ENCODE results near the gene LTO1.

The LTO1 gene

DNA sequence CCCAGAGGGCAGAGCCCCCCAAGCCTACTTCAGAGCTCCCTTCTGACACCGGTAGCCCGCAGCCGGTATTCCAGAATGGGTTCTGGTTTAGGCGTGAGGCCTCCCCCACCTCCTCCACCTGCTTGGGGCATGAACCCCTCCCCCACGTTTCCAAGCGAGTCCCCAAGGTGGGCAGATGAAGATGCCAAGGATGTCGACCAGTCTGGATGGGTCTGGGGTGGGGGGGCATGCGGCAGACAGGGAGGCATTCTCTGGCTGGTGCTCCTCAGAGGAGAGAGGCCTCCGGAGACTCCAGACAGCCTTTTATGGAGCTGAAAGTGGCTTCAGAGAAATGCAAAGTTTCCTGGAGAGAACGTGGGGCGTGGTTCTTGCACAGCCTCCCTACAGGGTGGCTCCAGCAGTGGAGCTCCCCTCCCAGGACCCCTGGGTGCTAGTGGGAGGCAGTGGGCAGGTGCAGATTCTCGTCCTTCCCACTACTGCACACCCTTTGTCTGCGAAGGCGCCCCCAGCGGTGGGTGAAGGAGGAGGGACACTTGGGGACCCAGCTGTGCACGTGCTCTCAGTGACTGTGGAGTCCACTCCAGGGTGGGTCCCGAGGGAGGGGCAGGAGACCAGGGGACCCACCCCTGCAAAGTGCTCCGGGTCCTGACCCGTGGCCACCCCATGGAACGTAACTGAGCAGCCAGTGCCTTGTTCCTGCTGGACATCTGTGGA lies 30.0 kb downstream of the LTO1 start:
- DNase-seq (ENCODE audit: low spot score), result no peak

DNA sequence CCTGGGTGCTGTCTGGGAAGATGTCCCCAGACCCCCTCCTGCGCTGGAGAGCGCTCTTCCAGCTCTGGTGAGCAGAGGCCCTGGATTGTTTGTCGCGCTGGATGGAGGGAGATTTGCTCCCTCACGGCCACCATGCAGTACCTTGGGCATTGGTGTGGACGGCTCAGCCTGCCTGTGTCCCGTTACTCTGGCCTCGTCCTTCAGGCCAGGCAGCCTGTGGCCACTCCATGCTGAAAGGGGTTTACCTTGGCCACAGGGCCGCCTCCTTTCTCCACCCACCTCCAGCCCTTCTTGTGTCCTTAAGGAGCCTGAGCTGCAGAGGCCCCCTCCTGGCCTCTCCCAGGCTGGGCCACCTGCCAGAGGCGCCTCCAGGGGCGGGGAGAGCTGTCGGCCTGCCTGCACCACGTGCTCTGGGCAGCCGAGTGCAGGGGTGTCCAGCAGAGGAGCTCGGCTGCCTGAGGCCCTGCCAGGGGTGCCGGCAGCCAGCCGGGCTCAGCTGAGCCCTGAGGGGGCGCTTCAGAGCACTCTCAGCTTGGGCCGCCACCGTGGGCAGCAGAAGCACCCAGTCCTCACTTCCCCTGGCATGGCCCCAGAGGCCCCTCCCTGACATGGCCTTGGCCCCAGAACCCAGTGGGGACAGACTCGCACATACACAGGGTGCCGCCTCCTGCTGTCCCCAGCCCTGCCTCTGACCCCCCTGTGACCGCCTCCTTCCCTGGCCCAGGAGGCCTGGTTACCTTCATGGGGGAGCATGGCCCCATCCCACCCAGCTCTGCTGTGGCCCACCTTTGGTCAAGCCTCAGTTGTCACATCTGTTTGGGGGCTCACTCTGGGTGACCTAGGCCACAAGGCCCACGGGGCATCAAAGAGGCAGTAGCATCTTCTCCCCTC lies 30.8 kb downstream of the LTO1 start:
- peak; percentile 80 for DNase-seq (ENCODE audit: low spot score)

DNA sequence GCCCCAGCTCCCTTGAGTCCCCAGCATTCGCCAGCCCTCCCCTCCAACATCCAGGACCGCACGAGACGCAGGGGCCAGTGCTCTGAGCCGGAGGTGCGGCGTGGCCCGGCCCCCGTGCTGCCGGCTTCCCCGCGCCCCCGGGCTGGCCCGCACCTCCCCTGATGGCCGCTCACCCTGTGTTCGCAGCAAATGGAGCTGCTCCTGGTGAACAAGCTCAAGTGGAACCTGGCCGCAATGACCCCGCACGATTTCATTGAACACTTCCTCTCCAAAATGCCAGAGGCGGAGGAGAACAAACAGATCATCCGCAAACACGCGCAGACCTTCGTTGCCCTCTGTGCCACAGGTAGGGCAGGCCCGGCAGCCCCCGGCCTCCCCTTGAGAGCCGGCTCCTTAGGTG lies 31.5 kb downstream of the LTO1 start:
- no peak for DNase-seq (ENCODE audit: low spot score)

DNA sequence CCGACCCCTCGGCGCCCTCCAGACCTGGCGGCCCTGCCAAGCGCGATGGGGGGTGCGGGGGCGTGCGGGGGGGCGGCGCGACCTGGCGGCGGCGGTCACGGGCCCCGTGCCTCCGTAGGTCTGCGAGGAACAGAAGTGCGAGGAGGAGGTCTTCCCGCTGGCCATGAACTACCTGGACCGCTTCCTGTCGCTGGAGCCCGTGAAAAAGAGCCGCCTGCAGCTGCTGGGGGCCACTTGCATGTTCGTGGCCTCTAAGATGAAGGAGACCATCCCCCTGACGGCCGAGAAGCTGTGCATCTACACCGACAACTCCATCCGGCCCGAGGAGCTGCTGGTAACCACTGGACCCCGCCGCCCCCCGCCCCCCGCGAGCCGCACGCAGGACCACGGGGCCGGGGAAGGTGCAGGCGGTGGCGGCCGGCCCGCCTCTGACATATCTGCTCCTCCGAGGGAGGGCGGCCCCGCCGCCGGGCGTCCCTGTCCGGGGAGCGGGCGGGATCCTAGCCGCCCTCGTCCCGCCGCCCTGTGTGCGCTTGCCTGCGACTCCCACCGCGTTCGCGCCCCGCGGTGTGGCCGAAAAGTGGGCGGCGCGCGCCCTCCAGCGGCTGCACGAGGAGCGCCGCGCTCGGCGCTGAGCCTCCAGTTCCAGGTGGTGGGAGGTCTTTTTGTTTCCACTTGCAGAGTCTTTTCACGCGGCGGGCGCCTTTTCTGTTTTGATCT lies 32.1 kb downstream of the LTO1 start:
- peak; percentile 76 for DNase-seq (ENCODE audit: low spot score)

DNA sequence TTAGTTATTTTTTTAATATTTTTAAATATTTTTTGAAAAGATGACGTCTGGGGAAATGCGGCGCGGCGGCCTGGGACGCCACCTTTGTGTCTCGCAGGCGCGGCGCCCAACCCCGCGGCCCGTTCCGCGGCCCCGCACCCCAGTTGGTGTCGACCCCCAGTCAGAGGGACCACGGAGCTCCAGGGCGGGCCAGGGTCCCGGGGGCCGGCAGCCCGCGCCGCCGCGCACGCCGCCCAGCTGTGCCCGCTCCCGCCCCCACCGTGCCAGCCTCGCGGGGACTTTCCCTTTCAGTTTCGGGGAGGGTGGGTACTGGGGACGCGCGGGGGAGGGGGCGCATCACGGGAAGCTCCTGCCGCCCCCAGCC lies 32.6 kb downstream of the LTO1 start:
- no peak for DNase-seq (ENCODE audit: low spot score)

DNA sequence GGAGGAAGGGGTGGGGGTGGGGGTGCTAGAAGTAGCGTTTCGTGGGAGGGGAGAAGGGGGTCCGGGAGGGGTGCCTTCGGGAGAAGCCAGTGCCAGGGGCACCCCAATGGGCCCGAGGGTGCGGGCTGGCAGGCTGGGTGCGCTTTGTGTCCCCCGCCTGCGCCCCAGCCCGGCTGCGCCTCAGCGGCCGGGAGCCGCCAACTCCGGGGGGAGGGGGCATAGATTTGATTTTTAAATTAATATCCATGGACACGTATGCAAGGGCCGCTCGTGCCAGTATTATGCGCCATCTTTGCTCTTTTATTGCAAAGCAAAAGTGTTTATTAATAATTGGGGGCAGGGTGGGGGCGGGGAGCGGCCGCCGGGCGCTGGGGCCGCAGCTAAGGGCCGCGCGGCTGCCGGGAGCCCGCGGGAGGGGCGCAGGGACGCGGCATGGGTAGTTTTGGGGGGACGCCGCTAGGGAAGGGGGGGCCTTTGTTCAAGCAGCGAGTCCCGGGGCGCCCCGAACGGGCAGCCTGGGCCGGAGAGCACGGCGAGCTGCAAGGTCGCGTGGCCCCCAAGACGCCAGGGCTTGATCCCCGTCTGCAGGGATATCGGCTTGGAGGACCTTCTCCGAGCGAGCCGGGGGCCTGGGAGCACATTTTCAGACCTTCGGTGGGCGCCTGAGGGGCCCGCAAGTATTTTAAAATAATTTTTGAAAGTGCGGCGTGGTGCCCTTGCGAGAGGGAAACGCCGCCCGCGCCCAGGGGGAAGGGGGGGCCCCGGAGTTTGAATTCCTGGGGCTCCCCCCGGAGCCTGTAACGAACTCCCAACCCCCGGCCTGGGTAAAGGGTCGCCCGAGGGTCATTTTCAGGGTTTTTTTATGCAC lies 33.2 kb downstream of the LTO1 start:
- no peak for DNase-seq (ENCODE audit: low spot score)

DNA sequence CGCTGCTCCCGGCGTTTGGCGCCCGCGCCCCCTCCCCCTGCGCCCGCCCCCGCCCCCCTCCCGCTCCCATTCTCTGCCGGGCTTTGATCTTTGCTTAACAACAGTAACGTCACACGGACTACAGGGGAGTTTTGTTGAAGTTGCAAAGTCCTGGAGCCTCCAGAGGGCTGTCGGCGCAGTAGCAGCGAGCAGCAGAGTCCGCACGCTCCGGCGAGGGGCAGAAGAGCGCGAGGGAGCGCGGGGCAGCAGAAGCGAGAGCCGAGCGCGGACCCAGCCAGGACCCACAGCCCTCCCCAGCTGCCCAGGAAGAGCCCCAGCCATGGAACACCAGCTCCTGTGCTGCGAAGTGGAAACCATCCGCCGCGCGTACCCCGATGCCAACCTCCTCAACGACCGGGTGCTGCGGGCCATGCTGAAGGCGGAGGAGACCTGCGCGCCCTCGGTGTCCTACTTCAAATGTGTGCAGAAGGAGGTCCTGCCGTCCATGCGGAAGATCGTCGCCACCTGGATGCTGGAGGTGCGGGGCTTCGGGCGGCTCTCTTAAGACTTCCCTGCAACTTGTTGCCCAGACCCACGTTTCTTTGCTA lies 34.1 kb downstream of the LTO1 start, which contains the start of gene CCND1:
CCND1 (plus strand) TSS at position 162 of the 587 bp plus-strand sequence; CDS start at position 320, 158 bp downstream.
- DNase-seq (ENCODE audit: low spot score), result peak; percentile 86

DNA sequence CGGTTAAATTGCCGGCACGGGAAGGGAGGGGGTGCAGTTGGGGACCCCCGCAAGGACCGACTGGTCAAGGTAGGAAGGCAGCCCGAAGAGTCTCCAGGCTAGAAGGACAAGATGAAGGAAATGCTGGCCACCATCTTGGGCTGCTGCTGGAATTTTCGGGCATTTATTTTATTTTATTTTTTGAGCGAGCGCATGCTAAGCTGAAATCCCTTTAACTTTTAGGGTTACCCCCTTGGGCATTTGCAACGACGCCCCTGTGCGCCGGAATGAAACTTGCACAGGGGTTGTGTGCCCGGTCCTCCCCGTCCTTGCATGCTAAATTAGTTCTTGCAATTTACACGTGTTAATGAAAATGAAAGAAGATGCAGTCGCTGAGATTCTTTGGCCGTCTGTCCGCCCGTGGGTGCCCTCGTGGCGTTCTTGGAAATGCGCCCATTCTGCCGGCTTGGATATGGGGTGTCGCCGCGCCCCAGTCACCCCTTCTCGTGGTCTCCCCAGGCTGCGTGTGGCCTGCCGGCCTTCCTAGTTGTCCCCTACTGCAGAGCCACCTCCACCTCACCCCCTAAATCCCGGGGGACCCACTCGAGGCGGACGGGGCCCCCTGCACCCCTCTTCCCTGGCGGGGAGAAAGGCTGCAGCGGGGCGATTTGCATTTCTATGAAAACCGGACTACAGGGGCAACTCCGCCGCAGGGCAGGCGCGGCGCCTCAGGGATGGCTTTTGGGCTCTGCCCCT lies 34.7 kb downstream of the LTO1 start:
- no peak for DNase-seq (ENCODE audit: low spot score)

DNA sequence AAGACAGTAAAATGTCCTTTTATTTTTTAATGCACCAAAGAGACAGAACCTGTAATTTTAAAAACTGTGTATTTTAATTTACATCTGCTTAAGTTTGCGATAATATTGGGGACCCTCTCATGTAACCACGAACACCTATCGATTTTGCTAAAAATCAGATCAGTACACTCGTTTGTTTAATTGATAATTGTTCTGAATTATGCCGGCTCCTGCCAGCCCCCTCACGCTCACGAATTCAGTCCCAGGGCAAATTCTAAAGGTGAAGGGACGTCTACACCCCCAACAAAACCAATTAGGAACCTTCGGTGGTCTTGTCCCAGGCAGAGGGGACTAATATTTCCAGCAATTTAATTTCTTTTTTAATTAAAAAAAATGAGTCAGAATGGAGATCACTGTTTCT lies 35.3 kb downstream of the LTO1 start:
- no peak for DNase-seq (ENCODE audit: low spot score)

DNA sequence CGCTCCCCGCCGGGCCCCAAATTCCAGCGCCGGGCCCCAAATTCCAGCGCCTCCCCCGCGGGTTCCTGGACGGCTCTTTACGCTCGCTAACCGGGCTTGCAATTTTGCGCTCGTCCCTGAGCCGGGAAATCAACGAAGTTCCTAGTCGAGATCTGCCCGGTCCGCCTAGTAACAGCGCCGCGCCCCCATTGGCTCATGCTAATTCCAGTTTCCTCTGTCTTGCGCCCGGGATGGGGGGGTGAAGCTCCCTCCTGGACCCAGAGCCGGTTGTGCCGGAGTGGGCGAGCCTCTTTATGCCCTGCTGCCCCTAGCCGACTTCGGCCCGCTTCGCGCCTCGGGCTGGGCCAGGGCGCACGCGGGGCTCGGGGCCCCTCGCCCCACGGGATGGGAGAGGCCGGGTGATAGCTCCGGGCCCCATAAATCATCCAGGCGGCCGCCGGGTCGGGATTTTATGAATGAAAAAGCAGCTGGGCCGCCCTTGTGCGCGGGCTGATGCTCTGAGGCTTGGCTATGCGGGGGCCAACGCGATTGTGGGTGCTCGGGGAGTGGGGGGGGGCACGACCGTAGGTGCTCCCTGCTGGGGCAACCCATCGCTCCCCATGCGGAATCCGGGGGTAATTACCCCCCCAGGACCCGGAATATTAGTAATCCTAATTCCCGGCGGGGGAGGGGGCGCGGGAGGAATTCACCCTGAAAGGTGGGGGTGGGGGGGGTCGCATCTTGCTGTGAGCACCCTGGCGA lies 36.0 kb downstream of the LTO1 start:
- DNase-seq (ENCODE audit: low spot score), result peak; percentile 91

DNA sequence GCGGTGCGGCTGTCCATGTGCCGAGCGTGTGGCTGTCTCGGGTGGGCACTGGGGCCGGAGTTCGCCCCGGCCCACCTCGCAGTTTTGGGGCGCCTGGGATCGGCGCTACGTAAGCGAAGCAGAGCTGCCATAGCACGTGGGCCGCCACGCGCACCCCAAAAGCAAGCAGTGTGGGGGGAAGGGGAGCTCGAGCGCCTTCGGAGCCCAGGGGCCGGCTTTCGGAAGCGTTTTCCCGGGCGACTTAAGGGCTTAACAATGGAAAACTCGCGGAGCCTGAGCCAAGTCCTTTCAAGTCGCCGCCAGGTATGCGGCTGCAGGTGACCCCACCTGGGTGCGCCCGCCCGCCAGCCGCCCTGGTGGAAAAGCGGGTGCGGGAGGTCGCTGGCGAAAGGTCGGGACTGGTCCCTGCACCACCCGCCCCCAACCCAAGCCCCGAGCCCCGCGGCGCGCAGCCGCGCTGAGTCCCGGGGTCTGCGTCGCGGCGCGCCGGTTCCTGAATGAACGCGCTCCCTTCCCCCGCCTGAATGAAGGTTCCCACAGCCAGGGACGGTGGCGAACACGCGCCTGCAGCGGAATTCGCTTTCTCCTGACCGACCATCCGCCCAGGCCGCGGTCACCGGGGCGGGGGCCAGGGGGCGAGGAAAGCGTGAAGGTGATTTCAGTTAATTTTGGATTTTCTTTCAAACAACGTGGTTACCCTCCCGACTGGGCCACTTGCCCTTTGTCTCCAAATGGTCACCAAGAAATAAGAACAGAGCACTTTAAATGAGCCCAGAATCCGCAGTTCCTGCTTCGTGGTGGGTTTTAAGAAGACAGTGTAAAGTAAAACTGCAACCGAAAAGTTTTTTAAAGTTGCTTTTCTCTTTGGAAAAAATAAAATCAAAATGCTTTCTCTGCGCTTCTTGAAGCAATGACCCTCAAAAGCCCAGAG lies 36.9 kb downstream of the LTO1 start:
- DNase-seq (ENCODE audit: low spot score), result peak; percentile 75

DNA sequence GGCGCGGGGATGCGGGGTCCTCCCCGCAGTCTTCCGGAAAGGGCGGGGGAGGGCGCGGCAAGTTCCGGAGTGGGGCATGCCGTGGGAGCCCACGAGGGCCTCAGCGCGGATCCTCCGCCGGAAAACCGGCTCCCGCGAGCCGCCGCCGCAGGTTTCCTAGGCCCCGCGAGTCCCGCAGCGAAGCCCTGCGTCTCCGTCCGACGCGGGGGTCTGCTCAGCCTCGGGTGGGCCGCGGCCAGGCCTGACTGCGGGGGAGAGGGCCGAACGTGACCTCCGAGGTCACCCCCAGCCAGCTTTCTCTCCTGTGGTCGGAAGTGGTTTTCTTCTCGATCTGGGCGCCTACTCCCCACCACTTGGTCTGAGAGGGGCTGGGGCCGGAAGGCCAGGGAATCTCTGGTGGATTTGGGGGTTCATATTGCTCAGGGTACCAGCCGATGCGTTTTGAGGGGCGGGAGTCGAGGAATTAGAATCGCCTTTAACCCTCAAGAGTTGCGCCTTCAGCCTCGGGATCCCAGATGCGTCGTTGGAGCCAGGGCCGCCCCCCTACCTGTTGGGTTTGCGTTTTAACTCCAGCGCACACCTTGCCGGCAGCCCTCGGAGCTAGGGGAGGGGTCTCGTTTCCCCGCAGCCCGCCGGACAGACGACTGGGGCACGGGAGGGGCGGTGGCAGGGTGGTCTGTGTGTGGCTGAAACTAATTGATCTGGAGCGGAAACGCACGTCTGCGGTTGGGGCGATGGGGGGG lies 37.8 kb downstream of the LTO1 start:
- no peak for DNase-seq (ENCODE audit: low spot score)

DNA sequence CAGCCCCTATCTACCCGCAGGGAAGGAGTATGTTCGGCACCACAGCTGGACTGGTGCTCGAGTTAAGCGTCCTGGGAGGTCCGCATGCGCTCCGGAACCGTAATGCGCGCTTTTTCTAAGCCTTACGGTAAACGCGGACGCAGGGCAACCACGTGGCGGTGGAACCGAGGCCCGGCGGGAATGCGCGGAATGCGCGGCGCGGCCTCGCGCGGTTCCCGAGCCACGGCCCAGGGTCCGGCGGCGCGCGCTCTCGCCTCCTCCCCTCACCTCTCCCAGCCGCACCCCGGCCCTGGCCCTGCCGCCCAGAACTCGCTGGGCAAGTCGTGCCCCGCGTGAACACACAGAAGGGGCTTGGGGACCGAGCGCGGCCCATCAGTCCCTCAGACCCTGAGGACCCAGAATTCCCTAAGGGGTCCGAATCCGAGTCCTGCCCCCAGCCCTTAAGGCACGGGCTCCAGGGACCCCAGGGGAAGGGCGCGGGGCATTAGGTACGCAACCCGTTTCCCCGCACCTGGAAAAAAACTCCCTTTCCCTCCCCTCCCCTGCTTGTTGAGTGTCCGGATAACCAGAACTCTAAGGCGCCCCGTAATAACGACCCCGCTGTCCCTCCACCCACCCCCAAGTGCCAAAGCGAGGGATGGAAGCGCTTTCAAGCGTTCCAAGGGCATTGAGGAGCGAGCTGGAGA lies 38.5 kb downstream of the LTO1 start:
- peak; percentile 93 for DNase-seq (ENCODE audit: low spot score)

DNA sequence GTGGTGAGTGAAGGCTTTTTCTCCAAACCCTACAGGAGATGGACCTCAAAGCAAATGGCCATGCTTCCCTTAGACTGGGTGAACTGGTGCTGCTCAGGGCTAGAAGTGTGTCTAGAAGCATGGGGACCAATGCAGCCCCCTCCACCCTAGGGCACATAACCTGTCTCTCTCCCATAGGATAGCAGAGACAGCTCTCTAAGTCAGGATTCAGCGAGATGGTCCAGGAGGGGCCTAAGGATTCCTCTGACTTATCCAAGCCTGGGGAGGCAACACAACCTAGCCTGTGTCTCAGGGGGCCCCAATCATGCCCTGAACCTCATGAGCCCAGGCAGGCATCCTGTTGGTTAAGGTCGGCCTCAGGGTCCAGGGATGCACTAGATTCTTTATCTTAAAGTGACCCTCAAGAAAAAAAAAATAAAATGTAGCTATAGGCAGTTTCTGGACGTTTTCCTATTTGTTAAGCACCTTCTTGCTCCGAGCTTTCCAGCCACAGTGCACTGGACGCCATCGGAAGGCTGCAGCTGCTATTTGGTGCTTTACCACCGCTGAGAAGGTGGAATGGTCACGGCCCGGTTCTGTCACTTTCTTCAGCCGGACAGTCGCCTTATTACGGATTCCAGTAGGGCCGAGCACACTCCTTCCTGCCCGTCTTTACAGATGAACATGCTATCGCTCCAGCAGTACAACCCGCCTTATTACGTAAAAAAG lies 39.2 kb downstream of the LTO1 start:
- DNase-seq (ENCODE audit: low spot score), result no peak

DNA sequence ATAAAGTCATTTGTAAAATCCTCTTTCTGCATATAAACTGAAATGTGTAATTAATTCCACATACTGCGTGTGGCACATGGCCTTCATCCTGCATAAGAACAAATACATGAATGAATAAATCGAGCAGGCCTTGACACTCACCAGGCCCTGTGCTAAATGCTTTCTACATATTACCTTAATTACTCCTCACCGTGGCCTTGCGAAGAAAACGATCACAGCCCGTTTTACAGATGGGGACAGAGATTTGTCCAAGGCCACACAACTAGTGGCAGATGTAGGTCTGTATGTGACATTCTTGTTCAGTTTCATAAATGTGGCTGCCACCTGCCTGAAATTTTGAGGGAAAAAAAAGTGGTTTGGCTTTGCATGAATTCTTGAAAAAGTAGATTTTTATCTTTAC lies 40.0 kb downstream of the LTO1 start:
- DNase-seq (ENCODE audit: low spot score), result no peak

DNA sequence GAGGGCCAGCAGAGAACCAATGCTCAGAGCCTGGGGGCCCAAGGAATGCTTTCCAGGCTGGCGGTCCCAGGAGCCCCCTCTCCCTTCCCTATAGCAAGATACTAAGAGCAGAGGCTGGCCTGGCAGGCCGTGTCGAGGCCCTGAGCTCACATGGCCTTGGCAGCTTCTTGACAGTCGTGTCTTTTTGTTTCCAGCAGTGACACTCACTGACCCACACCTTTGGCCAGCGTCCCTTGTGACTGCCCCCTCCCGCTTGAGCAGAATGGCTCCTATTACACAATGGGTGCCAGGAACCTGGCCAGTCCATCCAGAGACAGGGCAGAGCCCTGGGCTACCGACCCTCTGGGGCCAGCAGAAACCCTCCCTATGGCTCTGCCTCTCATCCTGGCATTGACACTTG lies 40.6 kb downstream of the LTO1 start:
- no peak for DNase-seq (ENCODE audit: low spot score)

DNA sequence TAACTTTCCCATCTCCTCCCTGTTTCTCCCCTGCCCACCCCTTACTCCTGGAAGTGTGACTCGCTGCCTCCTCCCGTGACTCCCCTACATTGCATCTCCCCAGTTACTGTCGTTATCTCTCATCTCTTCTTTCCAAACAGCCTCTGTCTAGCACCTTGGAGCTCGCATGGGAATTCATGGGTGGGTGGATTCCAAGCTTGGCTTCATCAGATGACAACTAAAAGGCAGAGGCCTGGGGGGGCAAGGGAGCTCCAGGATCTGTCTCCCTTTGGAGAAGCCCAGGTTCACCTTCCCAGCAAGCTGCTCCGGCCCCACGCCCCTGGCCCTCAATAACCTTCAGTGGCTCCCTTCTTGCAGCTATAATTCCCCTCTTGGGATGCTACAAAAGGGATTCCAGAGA lies 41.1 kb downstream of the LTO1 start:
- DNase-seq (ENCODE audit: low spot score), result no peak

Measured in AG20443 (cell line).